SK-N-SH treated with all-trans-retinoic acid at 6 μM for 48 hours (cell line): ENCODE data around the gene CACNA1G.

Experiments
- ARNTL ChIP-seq: fragments of 450-650 bp; formaldehyde crosslinking; IDR thresholded peaks from 2 replicates; pipeline ENCODE4 v1.5.0; 2020; ENCODE audit warnings: low read depth, mild to moderate bottlenecking, moderate library complexity, borderline replicate concordance
- BACH2 ChIP-seq: fragments of 250-450 bp; sonication (Bioruptor Pico); IDR thresholded peaks from 2 replicates; pipeline ENCODE4 v1.9.0; 2021; ENCODE audit warnings: mild to moderate bottlenecking, borderline replicate concordance
- ISL1 ChIP-seq: fragments of 250-450 bp; sonication (Bioruptor Pico); IDR thresholded peaks from 2 replicates; pipeline ENCODE4 v2.1.2; 2022; ENCODE audit warnings: mild to moderate bottlenecking, moderate library complexity
- ZFP3 ChIP-seq: fragments of 250-450 bp; sonication (Bioruptor Pico); IDR thresholded peaks from 2 replicates; pipeline ENCODE4 v1.5.0; 2020; ENCODE audit warnings: mild to moderate bottlenecking, moderate library complexity
- TF ChIP-seq, protein P1 (sequence below): fragments of 250-450 bp; sonication (Bioruptor Pico); IDR thresholded peaks from 2 replicates; pipeline ENCODE4 v1.8.0; 2020; ENCODE audit warnings: mild to moderate bottlenecking, moderate library complexity, borderline replicate concordance
- TF ChIP-seq, protein P2 (sequence below): fragments of 250-450 bp; sonication (Bioruptor Pico); IDR thresholded peaks from 2 replicates; pipeline ENCODE4 v1.8.0; 2021; ENCODE audit warnings: low read depth, mild to moderate bottlenecking, moderate library complexity, borderline replicate concordance
- TF ChIP-seq, protein P3 (sequence below): fragments of 250-450 bp; sonication (Bioruptor Pico); IDR thresholded peaks from 2 replicates; pipeline ENCODE4 v1.5.1; 2021; ENCODE audit warnings: mild to moderate bottlenecking, moderate library complexity
- TF ChIP-seq, protein P4 (sequence below): fragments of 250-450 bp; sonication (Bioruptor Pico); IDR thresholded peaks from 2 replicates; pipeline ENCODE4 v1.5.1; 2020; ENCODE audit warnings: low read depth, mild to moderate bottlenecking, moderate library complexity

DNA sequence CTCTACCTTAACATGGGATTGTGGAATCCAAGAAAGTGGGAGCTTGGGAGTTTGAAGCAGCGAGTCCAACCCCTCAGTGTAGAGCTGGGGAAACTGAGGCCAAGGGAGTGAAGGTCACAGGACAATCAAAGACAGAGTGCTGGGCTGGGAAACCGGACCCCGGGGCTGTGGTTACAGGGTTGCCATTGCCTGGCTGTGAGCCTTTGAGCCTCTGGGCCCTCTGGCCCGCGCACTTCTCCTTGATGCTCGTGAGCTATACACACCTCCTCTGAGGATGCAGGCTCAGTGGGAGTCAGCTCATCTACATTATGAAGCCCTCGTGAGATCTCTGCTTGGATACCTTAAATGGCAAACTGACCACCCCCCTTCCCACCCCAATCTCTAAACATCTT, 76.3 kb downstream of the CACNA1G start:
- TF ChIP-seq ZFP3 (CRISPR knock-in tag): no peak
- TF ChIP-seq, protein P1, sequence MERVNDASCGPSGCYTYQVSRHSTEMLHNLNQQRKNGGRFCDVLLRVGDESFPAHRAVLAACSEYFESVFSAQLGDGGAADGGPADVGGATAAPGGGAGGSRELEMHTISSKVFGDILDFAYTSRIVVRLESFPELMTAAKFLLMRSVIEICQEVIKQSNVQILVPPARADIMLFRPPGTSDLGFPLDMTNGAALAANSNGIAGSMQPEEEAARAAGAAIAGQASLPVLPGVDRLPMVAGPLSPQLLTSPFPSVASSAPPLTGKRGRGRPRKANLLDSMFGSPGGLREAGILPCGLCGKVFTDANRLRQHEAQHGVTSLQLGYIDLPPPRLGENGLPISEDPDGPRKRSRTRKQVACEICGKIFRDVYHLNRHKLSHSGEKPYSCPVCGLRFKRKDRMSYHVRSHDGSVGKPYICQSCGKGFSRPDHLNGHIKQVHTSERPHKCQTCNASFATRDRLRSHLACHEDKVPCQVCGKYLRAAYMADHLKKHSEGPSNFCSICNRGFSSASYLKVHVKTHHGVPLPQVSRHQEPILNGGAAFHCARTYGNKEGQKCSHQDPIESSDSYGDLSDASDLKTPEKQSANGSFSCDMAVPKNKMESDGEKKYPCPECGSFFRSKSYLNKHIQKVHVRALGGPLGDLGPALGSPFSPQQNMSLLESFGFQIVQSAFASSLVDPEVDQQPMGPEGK (CRISPR knock-in tag): no peak
- TF ChIP-seq BACH2 (CRISPR knock-in tag): no peak
- TF ChIP-seq, protein P2, sequence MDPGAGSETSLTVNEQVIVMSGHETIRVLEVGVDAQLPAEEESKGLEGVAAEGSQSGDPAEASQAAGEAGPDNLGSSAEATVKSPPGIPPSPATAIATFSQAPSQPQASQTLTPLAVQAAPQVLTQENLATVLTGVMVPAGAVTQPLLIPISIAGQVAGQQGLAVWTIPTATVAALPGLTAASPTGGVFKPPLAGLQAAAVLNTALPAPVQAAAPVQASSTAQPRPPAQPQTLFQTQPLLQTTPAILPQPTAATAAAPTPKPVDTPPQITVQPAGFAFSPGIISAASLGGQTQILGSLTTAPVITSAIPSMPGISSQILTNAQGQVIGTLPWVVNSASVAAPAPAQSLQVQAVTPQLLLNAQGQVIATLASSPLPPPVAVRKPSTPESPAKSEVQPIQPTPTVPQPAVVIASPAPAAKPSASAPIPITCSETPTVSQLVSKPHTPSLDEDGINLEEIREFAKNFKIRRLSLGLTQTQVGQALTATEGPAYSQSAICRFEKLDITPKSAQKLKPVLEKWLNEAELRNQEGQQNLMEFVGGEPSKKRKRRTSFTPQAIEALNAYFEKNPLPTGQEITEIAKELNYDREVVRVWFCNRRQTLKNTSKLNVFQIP: no peak
- no peak for TF ChIP-seq ISL1
- TF ChIP-seq, protein P3, sequence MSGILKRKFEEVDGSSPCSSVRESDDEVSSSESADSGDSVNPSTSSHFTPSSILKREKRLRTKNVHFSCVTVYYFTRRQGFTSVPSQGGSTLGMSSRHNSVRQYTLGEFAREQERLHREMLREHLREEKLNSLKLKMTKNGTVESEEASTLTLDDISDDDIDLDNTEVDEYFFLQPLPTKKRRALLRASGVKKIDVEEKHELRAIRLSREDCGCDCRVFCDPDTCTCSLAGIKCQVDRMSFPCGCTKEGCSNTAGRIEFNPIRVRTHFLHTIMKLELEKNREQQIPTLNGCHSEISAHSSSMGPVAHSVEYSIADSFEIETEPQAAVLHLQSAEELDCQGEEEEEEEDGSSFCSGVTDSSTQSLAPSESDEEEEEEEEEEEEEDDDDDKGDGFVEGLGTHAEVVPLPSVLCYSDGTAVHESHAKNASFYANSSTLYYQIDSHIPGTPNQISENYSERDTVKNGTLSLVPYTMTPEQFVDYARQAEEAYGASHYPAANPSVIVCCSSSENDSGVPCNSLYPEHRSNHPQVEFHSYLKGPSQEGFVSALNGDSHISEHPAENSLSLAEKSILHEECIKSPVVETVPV (CRISPR knock-in tag): no peak
- no peak for TF ChIP-seq ARNTL
- TF ChIP-seq, protein P4, sequence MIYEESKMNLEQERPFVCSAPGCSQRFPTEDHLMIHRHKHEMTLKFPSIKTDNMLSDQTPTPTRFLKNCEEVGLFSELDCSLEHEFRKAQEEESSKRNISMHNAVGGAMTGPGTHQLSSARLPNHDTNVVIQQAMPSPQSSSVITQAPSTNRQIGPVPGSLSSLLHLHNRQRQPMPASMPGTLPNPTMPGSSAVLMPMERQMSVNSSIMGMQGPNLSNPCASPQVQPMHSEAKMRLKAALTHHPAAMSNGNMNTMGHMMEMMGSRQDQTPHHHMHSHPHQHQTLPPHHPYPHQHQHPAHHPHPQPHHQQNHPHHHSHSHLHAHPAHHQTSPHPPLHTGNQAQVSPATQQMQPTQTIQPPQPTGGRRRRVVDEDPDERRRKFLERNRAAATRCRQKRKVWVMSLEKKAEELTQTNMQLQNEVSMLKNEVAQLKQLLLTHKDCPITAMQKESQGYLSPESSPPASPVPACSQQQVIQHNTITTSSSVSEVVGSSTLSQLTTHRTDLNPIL (CRISPR knock-in tag): no peak
